GM12801 (cell line): ENCODE measurements around the gene TMC7.

Source experiments
- CTCF ChIP-seq: IDR thresholded peaks from one replicate; pipeline ENCODE4 v1.5.1; 2011; ENCODE audit warnings: control low read depth; ENCODE audit not compliant: insufficient read length; ENCODE audit errors: extremely low read depth

The TMC7 gene

GRCh38 chr16:19105891-19106624 lies 122.3 kb downstream of the TMC7 start:
- TF ChIP-seq CTCF: no peak

GRCh38 chr16:19106625-19107020 lies 122.9 kb downstream of the TMC7 start:
- TF ChIP-seq CTCF: no peak

- TF ChIP-seq CTCF: no peak
Measured at GRCh38 chr16:19108409-19109287, 124.9 kb downstream of the TMC7 start.

- no peak for TF ChIP-seq CTCF
Measured at GRCh38 chr16:19109288-19109664, 125.5 kb downstream of the TMC7 start.

GRCh38 chr16:19110537-19111360 lies 127.0 kb downstream of the TMC7 start:
- no peak for TF ChIP-seq CTCF

GRCh38 chr16:19112099-19112407 lies 128.3 kb downstream of the TMC7 start:
- no peak for TF ChIP-seq CTCF
